GM04503 (cell line): ENCODE results near the gene CENPN.
A peak's percentile ranks its signal among the peaks of the same experiment; 100 is the strongest.

ENCODE experiments used
- DNase-seq: peaks from one replicate; pipeline ENCODE4 v3.0.0-alpha.2; 2012; ENCODE audit warnings: low read depth

Gene CENPN

GRCh38 chr16:81006813-81007695 lies at the start of gene CENPN, which contains the start of gene CMC2:
Gene CENPN, plus strand, starts transcription at chr16:81007214. Its CDS starts 4,726 bp downstream, at chr16:81011940.
Gene CMC2, minus strand, starts transcription at chr16:81006885. Its CDS starts 9,491 bp downstream, at chr16:80997394.
- DNase-seq = peak; percentile 95

- no peak for DNase-seq
These were observed 48.7 kb upstream of the CENPN start for GRCh38 chr16:80958284-80958683.

- no peak for DNase-seq
These were observed 44.1 kb upstream of the CENPN start for GRCh38 chr16:80962879-80963278.

- DNase-seq = no peak
These were observed 42.7 kb upstream of the CENPN start for GRCh38 chr16:80964351-80964750.

GRCh38 chr16:80966617-80967016 lies 40.4 kb upstream of the CENPN start:
- DNase-seq = no peak

- no peak for DNase-seq
These were observed 38.5 kb upstream of the CENPN start for GRCh38 chr16:80968386-80969113.

- DNase-seq = no peak
These were observed 37.9 kb upstream of the CENPN start for GRCh38 chr16:80969114-80969484.

- no peak for DNase-seq
These were observed 35.2 kb upstream of the CENPN start for GRCh38 chr16:80971819-80972218.

GRCh38 chr16:80972611-80973010 lies 34.4 kb upstream of the CENPN start:
- no peak for DNase-seq

GRCh38 chr16:80973991-80974390 lies 33.0 kb upstream of the CENPN start:
- no peak for DNase-seq

- no peak for DNase-seq
These were observed 32.2 kb upstream of the CENPN start for GRCh38 chr16:80974649-80975376.

- no peak for DNase-seq
These were observed 30.1 kb upstream of the CENPN start for GRCh38 chr16:80976946-80977345.

- no peak for DNase-seq
These were observed 25.9 kb upstream of the CENPN start for GRCh38 chr16:80981103-80981502.

- no peak for DNase-seq
These were observed 24.4 kb upstream of the CENPN start for GRCh38 chr16:80982646-80983045.

- DNase-seq = no peak
These were observed 22.7 kb upstream of the CENPN start for GRCh38 chr16:80984124-80984892.

- DNase-seq = no peak
These were observed 21.4 kb upstream of the CENPN start for GRCh38 chr16:80985611-80986010.

- no peak for DNase-seq
These were observed 20.5 kb upstream of the CENPN start for GRCh38 chr16:80986557-80986956.

GRCh38 chr16:80988756-80989155 lies 18.3 kb upstream of the CENPN start:
- DNase-seq = no peak

- DNase-seq = no peak
These were observed 17.2 kb upstream of the CENPN start for GRCh38 chr16:80989801-80990200.

- no peak for DNase-seq
These were observed 16.4 kb upstream of the CENPN start for GRCh38 chr16:80990577-80990976.

GRCh38 chr16:80990978-80991377 lies 16.0 kb upstream of the CENPN start:
- DNase-seq = no peak
